NCI-H446 treated with DMSO at 0.1 percent for 48 hours (cell line): ENCODE results near the gene SLC5A4.
"Not testable (repeated sequence)": the region's sequence is repeated elsewhere in the genome, so short reads cannot be mapped to it uniquely, and the experiment has no call there.

ENCODE experiments used
- DNase-seq: peaks from one replicate; lab custom pipeline; 2025; lab: John Stamatoyannopoulos, UW

SLC5A4 gene

GRCh38 chr22:32199961-32200360, 55.2 kb downstream of the SLC5A4 start:
- DNase-seq = no peak

GRCh38 chr22:32199341-32199740, 55.8 kb downstream of the SLC5A4 start:
- no peak for DNase-seq

- not testable (repeated sequence) for DNase-seq
These were observed 57.5 kb downstream of the SLC5A4 start for GRCh38 chr22:32197553-32198226.

GRCh38 chr22:32195900-32196299, 59.2 kb downstream of the SLC5A4 start:
- DNase-seq = not testable (repeated sequence)

- not testable (repeated sequence) for DNase-seq
These were observed 61.8 kb downstream of the SLC5A4 start for GRCh38 chr22:32193346-32193745.

GRCh38 chr22:32191021-32191420, 64.1 kb downstream of the SLC5A4 start:
- not testable (repeated sequence) for DNase-seq

- DNase-seq = no peak
These were observed 69.3 kb downstream of the SLC5A4 start for GRCh38 chr22:32185821-32186220.

GRCh38 chr22:32183625-32184024, 71.5 kb downstream of the SLC5A4 start:
- no peak for DNase-seq

GRCh38 chr22:32181043-32181442, 74.1 kb downstream of the SLC5A4 start:
- no peak for DNase-seq

- no peak for DNase-seq
These were observed 77.9 kb downstream of the SLC5A4 start for GRCh38 chr22:32177221-32177765.

GRCh38 chr22:32175683-32176644, 79.2 kb downstream of the SLC5A4 start:
- DNase-seq = no peak

- DNase-seq = no peak
These were observed 80.0 kb downstream of the SLC5A4 start for GRCh38 chr22:32175115-32175514.
